MM.1S (cell line): Measurements from ENCODE around the gene ARPC1B.

Experiments
- EZH2 ChIP-seq: fragments of 300-600 bp; sonication (generic); optimal IDR thresholded peaks from 2 replicates; pipeline ENCODE3; 2017; ENCODE audit warnings: low read depth, mild to moderate bottlenecking, antibody characterized with exemption, low read length, mixed read lengths
- EZH2phosphoT487 ChIP-seq: fragments of 300-600 bp; sonication (generic); IDR thresholded peaks from 2 replicates; pipeline ENCODE4 v1.6.1; 2018; ENCODE audit warnings: antibody characterized with exemption, low read length
- TF ChIP-seq, protein P1 (sequence below): fragments of 300-600 bp; sonication (generic); IDR thresholded peaks from 2 replicates; pipeline ENCODE4 v1.5.1; 2016; ENCODE audit warnings: antibody characterized with exemption, low read length, mixed read lengths

DNA sequence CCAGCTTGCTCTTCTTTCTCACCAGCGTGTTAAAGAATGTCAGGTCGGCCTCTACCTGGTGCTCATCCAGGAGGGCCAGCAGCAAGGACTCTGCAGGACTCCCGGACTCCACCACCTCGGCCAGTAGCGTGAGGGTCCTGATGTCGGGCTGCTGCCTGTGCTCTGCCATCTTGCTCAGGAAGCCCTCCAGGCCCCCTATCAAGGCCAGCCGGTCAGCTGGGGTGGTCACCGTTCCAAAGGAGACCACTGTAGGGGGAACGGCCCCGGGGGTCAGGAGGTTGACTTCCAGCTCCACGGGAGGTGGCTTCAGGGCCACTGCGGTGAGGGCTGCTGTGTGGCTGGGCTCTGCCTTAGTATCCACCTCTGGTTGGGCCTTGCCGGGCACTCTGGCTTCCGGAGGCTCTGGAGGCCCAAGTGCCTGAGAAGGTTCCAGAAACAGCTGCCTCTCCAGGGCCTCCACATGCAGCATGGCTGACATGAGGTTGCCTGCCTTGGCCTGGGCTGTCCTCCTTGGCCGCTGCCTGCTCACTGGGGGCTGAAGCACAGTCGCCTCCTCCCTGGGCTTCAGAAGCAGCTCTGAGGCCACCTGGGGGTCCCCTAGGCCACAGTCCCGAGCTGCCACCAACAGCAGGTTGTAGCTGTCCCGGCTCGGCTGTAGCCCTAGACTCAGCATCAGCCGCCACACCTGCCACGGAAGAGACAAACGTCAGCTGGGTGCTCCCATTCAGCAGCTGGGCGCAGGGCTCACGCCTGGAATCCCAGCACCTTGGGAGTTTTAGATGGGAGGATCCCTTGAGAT is 50.6 kb downstream of the ARPC1B start:
- TF ChIP-seq EZH2 = no peak
- TF ChIP-seq, protein P1, sequence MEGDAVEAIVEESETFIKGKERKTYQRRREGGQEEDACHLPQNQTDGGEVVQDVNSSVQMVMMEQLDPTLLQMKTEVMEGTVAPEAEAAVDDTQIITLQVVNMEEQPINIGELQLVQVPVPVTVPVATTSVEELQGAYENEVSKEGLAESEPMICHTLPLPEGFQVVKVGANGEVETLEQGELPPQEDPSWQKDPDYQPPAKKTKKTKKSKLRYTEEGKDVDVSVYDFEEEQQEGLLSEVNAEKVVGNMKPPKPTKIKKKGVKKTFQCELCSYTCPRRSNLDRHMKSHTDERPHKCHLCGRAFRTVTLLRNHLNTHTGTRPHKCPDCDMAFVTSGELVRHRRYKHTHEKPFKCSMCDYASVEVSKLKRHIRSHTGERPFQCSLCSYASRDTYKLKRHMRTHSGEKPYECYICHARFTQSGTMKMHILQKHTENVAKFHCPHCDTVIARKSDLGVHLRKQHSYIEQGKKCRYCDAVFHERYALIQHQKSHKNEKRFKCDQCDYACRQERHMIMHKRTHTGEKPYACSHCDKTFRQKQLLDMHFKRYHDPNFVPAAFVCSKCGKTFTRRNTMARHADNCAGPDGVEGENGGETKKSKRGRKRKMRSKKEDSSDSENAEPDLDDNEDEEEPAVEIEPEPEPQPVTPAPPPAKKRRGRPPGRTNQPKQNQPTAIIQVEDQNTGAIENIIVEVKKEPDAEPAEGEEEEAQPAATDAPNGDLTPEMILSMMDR = no peak
- TF ChIP-seq EZH2phosphoT487 = no peak
